Fibroblast of lung (primary cell): ENCODE measurements around the gene LYPLAL1. TPM values are rescaled to one million over a fixed set of nuclear protein-coding genes. Genes with fewer than 3 reads are reported as not detected.

Source experiments
- DNase-seq, 2 donors: peaks; one replicate each; pipeline versions ENCODE4 v3.0.0 to v3.0.0-alpha.2; 2010; ENCODE audit warnings: low read depth in 2 of 2
- H2AFZ ChIP-seq: 2 replicates; pipeline ENCODE4 v1.5.1; 2012; ENCODE audit warnings: low read length, control low read depth, inconsistent platforms
- H3K27ac ChIP-seq: 2 replicates; pipeline ENCODE4 v1.5.1; 2011; ENCODE audit warnings: low read length, control low read depth; ENCODE audit not compliant: insufficient read depth
- H3K27me3 ChIP-seq: 2 replicates; pipeline ENCODE4 v1.5.1; 2011; ENCODE audit warnings: mild to moderate bottlenecking, low read length; ENCODE audit not compliant: control insufficient read depth, insufficient read depth
- H3K36me3 ChIP-seq: 2 replicates; pipeline ENCODE4 v1.5.1; 2011; ENCODE audit warnings: low read length; ENCODE audit not compliant: control insufficient read depth, insufficient read depth
- H3K4me1 ChIP-seq: 2 replicates; pipeline ENCODE4 v1.5.1; 2011; ENCODE audit warnings: low read length; ENCODE audit not compliant: control insufficient read depth, insufficient read depth; ENCODE audit errors: extremely low read depth
- H3K4me2 ChIP-seq: 2 replicates; pipeline ENCODE4 v1.5.1; 2011; ENCODE audit warnings: low read length, control low read depth; ENCODE audit not compliant: insufficient read depth; ENCODE audit errors: extremely low read depth
- H3K4me3 ChIP-seq, 4 experiments: fragments of 200-600 bp in 1 of 4; sonication (generic) in 1 of 4; replicated peaks in 1 of 4; 2 replicates each; pipeline ENCODE4 v1.5.1; 2011 to 2016; ENCODE audit warnings: low read length in 4 of 4, low read depth in 3 of 4, mild to moderate bottlenecking in 3 of 4, control low read depth in 2 of 4, inconsistent platforms in 1 of 4, mixed read lengths in 1 of 4; ENCODE audit not compliant: insufficient read depth in 1 of 4; ENCODE audit errors: control extremely low read depth in 1 of 4
- H3K79me2 ChIP-seq: 2 replicates; pipeline ENCODE4 v1.5.1; 2012; ENCODE audit warnings: mild to moderate bottlenecking, low read length, inconsistent platforms; ENCODE audit not compliant: control insufficient read depth, insufficient read depth
- H3K9ac ChIP-seq: 2 replicates; pipeline ENCODE4 v1.5.1; 2011; ENCODE audit warnings: mild to moderate bottlenecking, low read length, control low read depth; ENCODE audit not compliant: insufficient read depth
- H3K9me3 ChIP-seq: 2 replicates; pipeline ENCODE4 v1.5.1; 2012; ENCODE audit warnings: low read depth, low read length; ENCODE audit not compliant: control insufficient read depth, insufficient read depth
- H4K20me1 ChIP-seq: 2 replicates; pipeline ENCODE4 v1.5.1; 2011; ENCODE audit warnings: low read length; ENCODE audit not compliant: control insufficient read depth, insufficient read depth; ENCODE audit errors: extremely low read depth
- EZH2 ChIP-seq: IDR thresholded peaks from 2 replicates; pipeline ENCODE4 v1.5.1; 2012; ENCODE audit warnings: low read length, control low read depth, mild to moderate bottlenecking; ENCODE audit errors: missing control alignments
- polyA plus RNA-seq, 2 donors: library from polyadenylated mRNA; depleted of rRNA in 1 of 2; stranded (reverse) in 1 of 2; unstranded in 1 of 2; fragments of >200 nt; gene quantifications; 2 replicates each; pipeline ENCODE4 v1.2.1, GENCODE V29; 2011 to 2012; ENCODE audit warnings: missing spikeins in 1 of 2
- total RNA-seq: library from RNA; depleted of rRNA; stranded (reverse); fragments of >200 nt; gene quantifications from 2 replicates; pipeline ENCODE4 v1.2.1, GENCODE V29; 2014
- TF ChIP-seq, protein P1 (sequence below), 2 donors: IDR thresholded peaks in 1 of 2; conservative IDR thresholded peaks in 1 of 2; 1 replicate in 1 of 2; 2 replicates in 1 of 2; pipeline ENCODE4 v1.5.1; 2011 to 2012; ENCODE audit warnings: low read length in 2 of 2, control low read depth in 1 of 2, inconsistent platforms in 1 of 2, low read depth in 1 of 2, mild to moderate bottlenecking in 1 of 2

The LYPLAL1 gene
- total and polyA plus RNA-seq, 2 donors (not counting 1 experiment from before 2014, with no cell fraction given): 29.9 to 51.5 TPM

GRCh38 chr1:219185486-219186117, 11.9 kb downstream of the LYPLAL1 start:
- H4K20me1 ChIP-seq: no peaks in the 10 kb centered on the region
- no peak overlapping the region for H3K4me3 ChIP-seq
- no peak overlapping the region for H3K4me2 ChIP-seq
- no peak for DNase-seq
- H3K4me1 ChIP-seq: peaks cover 9% of the 10 kb centered on the region
- no peak overlapping the region for H2AFZ ChIP-seq
- no peak overlapping the region for H3K9ac ChIP-seq
- no peaks in the 10 kb centered on the region for H3K27me3 ChIP-seq
- H3K27ac ChIP-seq: no peak overlapping the region
- H3K36me3 ChIP-seq: peaks cover 2% of the 10 kb centered on the region
- TF ChIP-seq EZH2: no peak
- TF ChIP-seq, protein P1, sequence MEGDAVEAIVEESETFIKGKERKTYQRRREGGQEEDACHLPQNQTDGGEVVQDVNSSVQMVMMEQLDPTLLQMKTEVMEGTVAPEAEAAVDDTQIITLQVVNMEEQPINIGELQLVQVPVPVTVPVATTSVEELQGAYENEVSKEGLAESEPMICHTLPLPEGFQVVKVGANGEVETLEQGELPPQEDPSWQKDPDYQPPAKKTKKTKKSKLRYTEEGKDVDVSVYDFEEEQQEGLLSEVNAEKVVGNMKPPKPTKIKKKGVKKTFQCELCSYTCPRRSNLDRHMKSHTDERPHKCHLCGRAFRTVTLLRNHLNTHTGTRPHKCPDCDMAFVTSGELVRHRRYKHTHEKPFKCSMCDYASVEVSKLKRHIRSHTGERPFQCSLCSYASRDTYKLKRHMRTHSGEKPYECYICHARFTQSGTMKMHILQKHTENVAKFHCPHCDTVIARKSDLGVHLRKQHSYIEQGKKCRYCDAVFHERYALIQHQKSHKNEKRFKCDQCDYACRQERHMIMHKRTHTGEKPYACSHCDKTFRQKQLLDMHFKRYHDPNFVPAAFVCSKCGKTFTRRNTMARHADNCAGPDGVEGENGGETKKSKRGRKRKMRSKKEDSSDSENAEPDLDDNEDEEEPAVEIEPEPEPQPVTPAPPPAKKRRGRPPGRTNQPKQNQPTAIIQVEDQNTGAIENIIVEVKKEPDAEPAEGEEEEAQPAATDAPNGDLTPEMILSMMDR (conservative IDR thresholded peaks at IDR 0.05 in 1 of 2, IDR thresholded peaks at IDR 0.05 in 1 of 2; ENCODE audit: low read depth in 1 of 2, low read length in 2 of 2): no peak
- H3K79me2 ChIP-seq: no peaks in the 10 kb centered on the region
- H3K9me3 ChIP-seq: no peaks in the 10 kb centered on the region

GRCh38 chr1:219188331-219188803, 14.7 kb downstream of the LYPLAL1 start:
- TF ChIP-seq, protein P1 (conservative IDR thresholded peaks at IDR 0.05 in 1 of 2, IDR thresholded peaks at IDR 0.05 in 1 of 2; ENCODE audit: low read depth in 1 of 2, low read length in 2 of 2): no peak
- no peak for TF ChIP-seq EZH2
- H3K9ac ChIP-seq: no peak overlapping the region
- no peaks in the 10 kb centered on the region for H3K36me3 ChIP-seq
- H2AFZ ChIP-seq: no peak overlapping the region
- DNase-seq: peak in 1 of 2 donors; percentile 41
- peaks cover 9% of the 10 kb centered on the region for H3K4me1 ChIP-seq
- no peaks in the 10 kb centered on the region for H3K27me3 ChIP-seq
- no peak overlapping the region for H3K27ac ChIP-seq
- H3K4me3 ChIP-seq: no peak overlapping the region
- no peak overlapping the region for H3K4me2 ChIP-seq
- H4K20me1 ChIP-seq: no peaks in the 10 kb centered on the region
- H3K79me2 ChIP-seq: no peaks in the 10 kb centered on the region
- H3K9me3 ChIP-seq: no peaks in the 10 kb centered on the region

DNA sequence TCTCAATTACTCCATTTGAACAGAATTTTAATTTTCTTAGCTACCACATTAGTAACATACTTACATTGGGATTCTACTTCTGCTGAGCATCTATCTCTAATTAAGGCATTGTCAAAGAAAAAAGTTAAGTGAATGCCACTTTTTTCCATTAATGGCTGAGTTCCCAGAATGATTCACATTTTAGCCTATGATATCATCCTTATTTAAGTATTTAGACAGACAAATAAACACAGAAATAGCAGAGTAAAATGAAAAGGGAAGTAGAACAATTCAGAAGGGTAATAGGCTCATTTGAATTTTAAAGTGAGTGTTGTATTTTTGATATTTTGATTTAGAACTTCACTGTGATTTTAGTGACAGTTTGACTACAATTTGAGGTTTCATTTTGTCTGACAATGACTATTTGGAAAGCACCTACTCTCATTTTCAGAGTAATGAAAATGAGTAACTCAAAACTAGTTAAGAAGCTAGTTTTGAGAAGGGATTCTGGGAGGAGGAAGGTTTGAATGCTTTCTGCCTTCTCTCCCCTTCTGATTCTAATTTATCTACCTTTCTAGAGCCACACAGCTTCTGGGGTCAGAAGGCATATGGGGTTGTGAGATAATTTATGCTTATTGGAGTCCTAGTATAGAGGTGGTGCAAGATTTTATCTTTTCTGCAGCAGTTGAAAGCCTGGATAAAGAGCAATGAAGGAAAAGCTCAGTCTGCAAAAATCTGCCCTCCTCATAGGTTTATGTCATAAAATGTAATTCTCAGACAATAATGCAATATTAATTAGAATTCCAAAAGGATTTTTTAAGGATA, 15.5 kb downstream of the LYPLAL1 start:
- Histone ChIP-seq H4K20me1 (no peaks in the 10 kb centered on the region), H3K9ac (no peak overlapping the region), H3K4me1 (peaks cover 9% of the 10 kb centered on the region), H3K4me2 (peak overlapping the region; percentile 70), H2AFZ (no peak overlapping the region), H3K4me3 (peak overlapping the region in 1 of 4 experiments; percentile 15), H3K9me3 (no peaks in the 10 kb centered on the region), H3K27me3 (no peaks in the 10 kb centered on the region), H3K27ac (peak overlapping the region; percentile 35), H3K79me2 (no peaks in the 10 kb centered on the region), H3K36me3 (no peaks in the 10 kb centered on the region)
- DNase-seq: peak; percentile 84 to 88
- TF ChIP-seq, protein P1 (conservative IDR thresholded peaks at IDR 0.05 in 1 of 2, IDR thresholded peaks at IDR 0.05 in 1 of 2; ENCODE audit: low read depth in 1 of 2, low read length in 2 of 2): no peak
- no peak for TF ChIP-seq EZH2
